WTC11 (cell line): ENCODE data around the gene RPL37A. TPM values are rescaled to one million over a fixed set of nuclear protein-coding genes. Genes with fewer than 3 reads are reported as not detected.

Experiments
- ATAC-seq: fragments of 200-7000 bp; cut with Tn5 transposase; 2 replicates; pipeline ENCODE4 v1.10.0; 2021; ENCODE audit warnings: mild to moderate bottlenecking, moderate library complexity
- CTCF ChIA-PET: fragments of 300-600 bp; sonication (Branson Sonifier 250); formaldehyde crosslinking; loops from one replicate; lab custom pipeline; 2021; ENCODE audit warnings: antibody characterized with exemption; lab: Charles Lee
- POLR2A ChIA-PET: fragments of 350-600 bp; sonication (Branson Sonifier 250); formaldehyde crosslinking; loops from one replicate; lab custom pipeline; 2021; ENCODE audit warnings: antibody characterized with exemption; lab: Charles Lee
- DNase-seq: peaks from one replicate; pipeline ENCODE4 v3.0.0; 2021; ENCODE audit warnings: low spot score
- H3K27ac Mint-ChIP-seq: 2 replicates; pipeline ENCODE4 v1.8.0; 2021; ENCODE audit warnings: mixed read lengths
- H3K27me3 Mint-ChIP-seq: 2 replicates; pipeline ENCODE4 v1.8.0; 2021; ENCODE audit warnings: low read depth, mild to moderate bottlenecking, moderate library complexity, mixed read lengths
- H3K36me3 Mint-ChIP-seq: 2 replicates; pipeline ENCODE4 v1.8.0; 2021; ENCODE audit warnings: mixed read lengths
- H3K4me1 Mint-ChIP-seq: 2 replicates; pipeline ENCODE4 v1.8.0; 2022; ENCODE audit warnings: mixed read lengths
- H3K4me3 Mint-ChIP-seq: 2 replicates; pipeline ENCODE4 v1.8.0; 2021; ENCODE audit warnings: mild to moderate bottlenecking, moderate library complexity, mixed read lengths
- H3K9me3 Mint-ChIP-seq: 2 replicates; pipeline ENCODE4 v1.8.0; 2021; ENCODE audit warnings: mixed read lengths
- ATF1 ChIP-seq: sonication (generic); formaldehyde crosslinking; IDR thresholded peaks from 2 replicates; pipeline ENCODE4 v1.8.1; 2023; ENCODE audit warnings: mild to moderate bottlenecking, moderate library complexity, missing genetic modification reagents
- CREM ChIP-seq: sonication (generic); formaldehyde crosslinking; IDR thresholded peaks from 2 replicates; pipeline ENCODE4 v1.8.1; 2022; ENCODE audit warnings: mild to moderate bottlenecking, missing genetic modification reagents, moderate library complexity
- E2F1 ChIP-seq: sonication (generic); formaldehyde crosslinking; IDR thresholded peaks from 2 replicates; pipeline ENCODE4 v1.8.0; 2022; ENCODE audit warnings: mild to moderate bottlenecking, missing genetic modification reagents
- EMX1 ChIP-seq: fragments of 250-450 bp; sonication (Bioruptor Pico); IDR thresholded peaks from 2 replicates; pipeline ENCODE4 v1.8.0; 2021; ENCODE audit warnings: mild to moderate bottlenecking
- ETV6 ChIP-seq: sonication (generic); formaldehyde crosslinking; IDR thresholded peaks from 2 replicates; pipeline ENCODE4 v1.8.1; 2022; ENCODE audit warnings: mild to moderate bottlenecking, missing genetic modification reagents
- GABPB1 ChIP-seq: sonication (generic); formaldehyde crosslinking; IDR thresholded peaks from 2 replicates; pipeline ENCODE4 v1.8.1; 2023; ENCODE audit warnings: mild to moderate bottlenecking, missing genetic modification reagents
- GTF2I ChIP-seq: fragments of 250-450 bp; sonication (Bioruptor Pico); conservative IDR thresholded peaks from 2 replicates; pipeline ENCODE4 v1.4.0; 2021; ENCODE audit warnings: mild to moderate bottlenecking
- IRF1 ChIP-seq: sonication (generic); formaldehyde crosslinking; IDR thresholded peaks from 2 replicates; pipeline ENCODE4 v1.8.0; 2023; ENCODE audit warnings: missing genetic modification reagents
- JUN ChIP-seq: sonication (generic); formaldehyde crosslinking; IDR thresholded peaks from 2 replicates; pipeline ENCODE4 v1.8.0; 2023; ENCODE audit warnings: mild to moderate bottlenecking, missing genetic modification reagents
- NFYB ChIP-seq: sonication (generic); formaldehyde crosslinking; conservative IDR thresholded peaks from 2 replicates; pipeline ENCODE4 v1.8.0; 2022; ENCODE audit warnings: low read depth, missing genetic modification reagents
- PRRX2 ChIP-seq: fragments of 250-450 bp; sonication (Bioruptor Pico); IDR thresholded peaks from 2 replicates; pipeline ENCODE4 v1.8.0; 2021; ENCODE audit warnings: mild to moderate bottlenecking
- SP1 ChIP-seq: sonication (generic); formaldehyde crosslinking; conservative IDR thresholded peaks from 2 replicates; pipeline ENCODE4 v1.8.1; 2022; ENCODE audit warnings: missing genetic modification reagents
- TCF7 ChIP-seq: sonication (generic); formaldehyde crosslinking; IDR thresholded peaks from 2 replicates; pipeline ENCODE4 v1.8.0; 2022; ENCODE audit warnings: mild to moderate bottlenecking, low read depth, missing genetic modification reagents, moderate library complexity
- TP53 ChIP-seq: sonication (generic); formaldehyde crosslinking; IDR thresholded peaks from 2 replicates; pipeline ENCODE4 v1.8.1; 2023; ENCODE audit warnings: mild to moderate bottlenecking, missing genetic modification reagents
- ZMAT4 ChIP-seq: fragments of 250-450 bp; sonication (Bioruptor Pico); IDR thresholded peaks from 2 replicates; pipeline ENCODE4 v1.9.0; 2021; ENCODE audit warnings: mild to moderate bottlenecking
- ZNF423 ChIP-seq: fragments of 250-450 bp; sonication (Bioruptor Pico); IDR thresholded peaks from 2 replicates; pipeline ENCODE4 v2.1.2; 2022; ENCODE audit warnings: mild to moderate bottlenecking, moderate library complexity
- ZNF671 ChIP-seq: fragments of 250-450 bp; sonication (Bioruptor Pico); IDR thresholded peaks from 2 replicates; pipeline ENCODE4 v1.8.0; 2021; ENCODE audit warnings: mild to moderate bottlenecking
- total RNA-seq: library from RNA; stranded (reverse); gene quantifications from 3 replicates; pipeline ENCODE4 v1.2.3, GENCODE V29; 2021
- TF ChIP-seq, protein P1 (sequence below): sonication (generic); formaldehyde crosslinking; IDR thresholded peaks from 2 replicates; pipeline ENCODE4 v1.8.0; 2022; ENCODE audit warnings: mild to moderate bottlenecking, missing genetic modification reagents
- TF ChIP-seq, protein P2 (sequence below): sonication (generic); formaldehyde crosslinking; IDR thresholded peaks from 2 replicates; pipeline ENCODE4 v1.8.1; 2023; ENCODE audit warnings: mild to moderate bottlenecking, missing genetic modification reagents
- TF ChIP-seq, protein P3 (sequence below): sonication (generic); formaldehyde crosslinking; IDR thresholded peaks from 2 replicates; pipeline ENCODE4 v1.8.1; 2023; ENCODE audit warnings: mild to moderate bottlenecking, moderate library complexity, missing genetic modification reagents
- TF ChIP-seq, protein P4 (sequence below): sonication (generic); formaldehyde crosslinking; IDR thresholded peaks from 2 replicates; pipeline ENCODE4 v1.8.1; 2023; ENCODE audit warnings: mild to moderate bottlenecking, missing genetic modification reagents, moderate library complexity

RPL37A gene
- total RNA-seq, 1 experiment from 2014 or later: 3,135 TPM

DNA sequence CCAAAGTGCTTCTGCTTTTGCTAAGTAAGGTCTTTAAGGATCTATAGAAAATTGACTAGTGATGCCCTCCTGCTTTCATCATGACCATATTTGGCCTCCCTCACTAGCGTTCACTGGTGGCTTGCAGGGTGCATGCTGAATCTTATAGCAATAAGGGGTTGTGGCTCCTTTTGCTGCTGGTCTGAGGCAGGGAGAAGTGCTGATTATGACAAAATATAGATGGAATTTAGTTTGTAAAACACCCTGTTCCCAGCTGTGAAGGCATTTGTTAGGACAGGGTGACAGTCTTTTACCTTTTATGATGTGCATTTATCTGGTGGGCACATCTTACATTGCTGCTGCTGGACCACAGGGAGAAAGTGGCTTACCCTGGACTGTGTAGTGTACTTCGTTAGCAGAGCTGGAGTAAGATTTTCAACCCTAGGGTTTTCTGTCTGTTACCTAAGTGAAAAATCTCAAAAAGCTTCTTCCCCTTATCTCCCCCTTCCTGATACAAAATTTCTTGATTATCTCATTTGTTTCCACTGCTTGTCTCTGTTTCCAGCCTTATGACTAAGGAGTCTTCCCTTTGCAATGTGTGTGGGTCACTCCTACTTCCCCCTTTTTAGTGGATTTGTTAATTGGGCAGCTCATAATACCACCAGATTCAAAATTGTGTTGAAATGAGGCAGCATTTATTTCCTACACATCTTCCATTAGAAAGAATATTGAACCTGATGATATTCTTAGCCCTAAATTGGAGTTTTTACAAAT lies 21.2 kb upstream of the RPL37A start:
- TF ChIP-seq NFYB (CRISPR knock-in tag) (no peak), E2F1 (no peak), TCF7 (no peak), CREM (no peak), ZNF671 (CRISPR knock-in tag) (no peak), SP1 (no peak), ZNF423 (no peak), TP53 (CRISPR knock-in tag) (no peak), ZMAT4 (CRISPR knock-in tag) (no peak), GABPB1 (CRISPR knock-in tag) (no peak), IRF1 (CRISPR knock-in tag) (no peak), GTF2I (CRISPR knock-in tag) (no peak), ETV6 (no peak), JUN (CRISPR knock-in tag) (no peak), PRRX2 (CRISPR knock-in tag) (no peak), ATF1 (CRISPR knock-in tag) (no peak)
- TF ChIP-seq, protein P1, sequence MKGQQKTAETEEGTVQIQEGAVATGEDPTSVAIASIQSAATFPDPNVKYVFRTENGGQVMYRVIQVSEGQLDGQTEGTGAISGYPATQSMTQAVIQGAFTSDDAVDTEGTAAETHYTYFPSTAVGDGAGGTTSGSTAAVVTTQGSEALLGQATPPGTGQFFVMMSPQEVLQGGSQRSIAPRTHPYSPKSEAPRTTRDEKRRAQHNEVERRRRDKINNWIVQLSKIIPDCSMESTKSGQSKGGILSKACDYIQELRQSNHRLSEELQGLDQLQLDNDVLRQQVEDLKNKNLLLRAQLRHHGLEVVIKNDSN: no peak
- TF ChIP-seq, protein P2, sequence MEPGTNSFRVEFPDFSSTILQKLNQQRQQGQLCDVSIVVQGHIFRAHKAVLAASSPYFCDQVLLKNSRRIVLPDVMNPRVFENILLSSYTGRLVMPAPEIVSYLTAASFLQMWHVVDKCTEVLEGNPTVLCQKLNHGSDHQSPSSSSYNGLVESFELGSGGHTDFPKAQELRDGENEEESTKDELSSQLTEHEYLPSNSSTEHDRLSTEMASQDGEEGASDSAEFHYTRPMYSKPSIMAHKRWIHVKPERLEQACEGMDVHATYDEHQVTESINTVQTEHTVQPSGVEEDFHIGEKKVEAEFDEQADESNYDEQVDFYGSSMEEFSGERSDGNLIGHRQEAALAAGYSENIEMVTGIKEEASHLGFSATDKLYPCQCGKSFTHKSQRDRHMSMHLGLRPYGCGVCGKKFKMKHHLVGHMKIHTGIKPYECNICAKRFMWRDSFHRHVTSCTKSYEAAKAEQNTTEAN (CRISPR knock-in tag): no peak
- TF ChIP-seq, protein P3, sequence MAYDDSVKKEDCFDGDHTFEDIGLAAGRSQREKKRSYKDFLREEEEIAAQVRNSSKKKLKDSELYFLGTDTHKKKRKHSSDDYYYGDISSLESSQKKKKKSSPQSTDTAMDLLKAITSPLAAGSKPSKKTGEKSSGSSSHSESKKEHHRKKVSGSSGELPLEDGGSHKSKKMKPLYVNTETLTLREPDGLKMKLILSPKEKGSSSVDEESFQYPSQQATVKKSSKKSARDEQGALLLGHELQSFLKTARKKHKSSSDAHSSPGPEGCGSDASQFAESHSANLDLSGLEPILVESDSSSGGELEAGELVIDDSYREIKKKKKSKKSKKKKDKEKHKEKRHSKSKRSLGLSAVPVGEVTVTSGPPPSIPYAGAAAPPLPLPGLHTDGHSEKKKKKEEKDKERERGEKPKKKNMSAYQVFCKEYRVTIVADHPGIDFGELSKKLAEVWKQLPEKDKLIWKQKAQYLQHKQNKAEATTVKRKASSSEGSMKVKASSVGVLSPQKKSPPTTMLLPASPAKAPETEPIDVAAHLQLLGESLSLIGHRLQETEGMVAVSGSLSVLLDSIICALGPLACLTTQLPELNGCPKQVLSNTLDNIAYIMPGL (CRISPR knock-in tag): no peak
- TF ChIP-seq, protein P4, sequence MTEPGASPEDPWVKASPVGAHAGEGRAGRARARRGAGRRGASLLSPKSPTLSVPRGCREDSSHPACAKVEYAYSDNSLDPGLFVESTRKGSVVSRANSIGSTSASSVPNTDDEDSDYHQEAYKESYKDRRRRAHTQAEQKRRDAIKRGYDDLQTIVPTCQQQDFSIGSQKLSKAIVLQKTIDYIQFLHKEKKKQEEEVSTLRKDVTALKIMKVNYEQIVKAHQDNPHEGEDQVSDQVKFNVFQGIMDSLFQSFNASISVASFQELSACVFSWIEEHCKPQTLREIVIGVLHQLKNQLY: no peak
- ATAC-seq: no peak
- H3K4me3 Mint-ChIP-seq: no peak overlapping the region
- H3K36me3 Mint-ChIP-seq: peaks cover 9% of the 10 kb centered on the region
- CTCF ChIA-PET: no interaction called here
- peaks cover 10% of the 10 kb centered on the region for H3K4me1 Mint-ChIP-seq
- no peak overlapping the region for H3K27ac Mint-ChIP-seq
- DNase-seq: no peak
- H3K9me3 Mint-ChIP-seq: no peaks in the 10 kb centered on the region
- H3K27me3 Mint-ChIP-seq: no peaks in the 10 kb centered on the region
- POLR2A ChIA-PET: no interaction called here

DNA sequence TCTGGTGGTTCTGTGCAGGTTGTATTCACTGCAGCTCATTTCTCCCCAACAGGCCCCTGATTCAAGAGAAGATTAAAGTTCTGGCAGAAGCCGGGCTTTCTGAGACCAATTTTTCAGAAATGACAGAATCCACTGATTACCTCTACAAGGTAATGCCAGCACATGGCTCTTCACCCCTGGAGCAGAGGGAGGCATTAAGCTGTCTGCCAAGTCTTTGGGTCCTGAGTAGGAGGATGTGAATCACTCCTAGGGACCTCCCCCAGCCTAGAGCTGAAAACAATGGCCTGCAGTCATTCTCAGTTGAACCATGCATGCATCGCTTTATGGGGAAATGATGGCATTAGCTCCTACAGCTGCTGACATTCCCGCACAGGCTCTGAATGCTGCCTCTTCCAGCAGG lies 20.5 kb upstream of the RPL37A start:
- H3K27me3 Mint-ChIP-seq: no peaks in the 10 kb centered on the region
- CTCF ChIA-PET: interaction anchor here (1.4 kb wide), 1 partner anchor 8 kb away, joined by 4 read pairs; no protein-coding TSS in a partner anchor
- no peak overlapping the region for H3K27ac Mint-ChIP-seq
- H3K36me3 Mint-ChIP-seq: peaks cover 12% of the 10 kb centered on the region
- ATAC-seq: peak; percentile 59
- H3K4me3 Mint-ChIP-seq: no peak overlapping the region
- no peaks in the 10 kb centered on the region for H3K9me3 Mint-ChIP-seq
- POLR2A ChIA-PET: interaction anchor here (1.1 kb wide), 1 partner anchor 21 kb away, joined by 5 read pairs; the partner anchor contains the start of gene RPL37A
- TF ChIP-seq EMX1 (CRISPR knock-in tag): no peak
- no peak for TF ChIP-seq ZNF671 (CRISPR knock-in tag)
- TF ChIP-seq GTF2I (CRISPR knock-in tag): no peak
- TF ChIP-seq, all 79 proteins: peak for 0
- peaks cover 10% of the 10 kb centered on the region for H3K4me1 Mint-ChIP-seq
- DNase-seq: no peak
